H1 (cell line): ENCODE results near the gene IL4. TPM values are rescaled to one million over a fixed set of nuclear protein-coding genes. Genes with fewer than 3 reads are reported as not detected.

Experiments
- EGR1 ChIP-seq: IDR thresholded peaks from 2 replicates; pipeline ENCODE4 v1.6.1; 2011; ENCODE audit warnings: low read depth, low read length, borderline replicate concordance
- HDAC2 ChIP-seq, 2 experiments: fragments of 300-600 bp in 1 of 2; sonication (generic) in 1 of 2; IDR thresholded peaks; 2 replicates each; pipeline ENCODE4 v1.6.1; 2011 to 2012; ENCODE audit warnings: low read depth in 2 of 2, low read length in 2 of 2, mild to moderate bottlenecking in 2 of 2, moderate library complexity in 2 of 2, borderline replicate concordance in 1 of 2, inconsistent platforms in 1 of 2
- RNF2 ChIP-seq: fragments of 200-900, 300-1000 bp; sonication (generic); IDR thresholded peaks from 2 replicates; pipeline ENCODE4 v1.7.1; 2016; ENCODE audit warnings: borderline replicate concordance, low read depth, mild to moderate bottlenecking, antibody characterized with exemption, low read length; ENCODE audit not compliant: poor library complexity, severe bottlenecking; ENCODE audit errors: missing control alignments
- SUZ12 ChIP-seq: fragments of 200-600 bp; sonication (generic); IDR thresholded peaks from 2 replicates; pipeline ENCODE4 v1.6.1; 2012; ENCODE audit warnings: mild to moderate bottlenecking, inconsistent platforms, low read length, moderate library complexity, mixed read lengths
- polyA plus RNA-seq, 7 experiments: library from polyadenylated mRNA; depleted of rRNA in 3 of 7; stranded (reverse) in 5 of 7; unstranded in 2 of 7; fragments of >200 nt in 5 of 7; fragments of 200-250 nt in 2 of 7; gene quantifications; 1 replicate in 5 of 7; 2 replicates in 1 of 7; 4 replicates in 1 of 7; pipeline versions ENCODE4 v1.2.1 to v1.2.3, GENCODE V29; 2011 to 2013; ENCODE audit warnings: missing spikeins in 2 of 7, mixed read lengths in 2 of 7
- total RNA-seq: library from RNA; stranded (reverse); fragmentation: NEBNext Ultra II Directional; extraction: Animal tissue kit (Norgen Biotek cat#: 25700); gene quantifications from 2 replicates; pipeline ENCODE4 v1.2.1, GENCODE V29; 2021
- TF ChIP-seq, protein P1 (sequence below): IDR thresholded peaks from 2 replicates; pipeline ENCODE4 v1.6.1; 2012; ENCODE audit warnings: low read length, inconsistent platforms

IL4 gene
- total and polyA plus RNA-seq, 2 of the 8 experiments (the other 6 are each of a cell fraction or from before 2014, with no cell fraction given) = not detected

- TF ChIP-seq, protein P1, sequence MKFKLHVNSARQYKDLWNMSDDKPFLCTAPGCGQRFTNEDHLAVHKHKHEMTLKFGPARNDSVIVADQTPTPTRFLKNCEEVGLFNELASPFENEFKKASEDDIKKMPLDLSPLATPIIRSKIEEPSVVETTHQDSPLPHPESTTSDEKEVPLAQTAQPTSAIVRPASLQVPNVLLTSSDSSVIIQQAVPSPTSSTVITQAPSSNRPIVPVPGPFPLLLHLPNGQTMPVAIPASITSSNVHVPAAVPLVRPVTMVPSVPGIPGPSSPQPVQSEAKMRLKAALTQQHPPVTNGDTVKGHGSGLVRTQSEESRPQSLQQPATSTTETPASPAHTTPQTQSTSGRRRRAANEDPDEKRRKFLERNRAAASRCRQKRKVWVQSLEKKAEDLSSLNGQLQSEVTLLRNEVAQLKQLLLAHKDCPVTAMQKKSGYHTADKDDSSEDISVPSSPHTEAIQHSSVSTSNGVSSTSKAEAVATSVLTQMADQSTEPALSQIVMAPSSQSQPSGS = no peak
- no peak for TF ChIP-seq EGR1
- no peak for TF ChIP-seq SUZ12
- no peak for TF ChIP-seq RNF2
- TF ChIP-seq HDAC2 (IDR thresholded peaks at IDR 0.05; ENCODE audit: borderline replicate concordance in 1 of 2, low read depth in 2 of 2, low read length in 2 of 2) = no peak
These were observed 27.1 kb upstream of the IL4 start (continued) for GRCh38 chr5:132646583-132647266.
